VCaP (cell line): Measurements from ENCODE around the gene NUAK1.

Experiments
- H3K27ac ChIP-seq: fragments of 450-650 bp; 2 replicates; pipeline ENCODE4 v1.5.1; 2017
- CTCF ChIP-seq: fragments of 450-650 bp; conservative IDR thresholded peaks from 2 replicates; pipeline ENCODE4 v1.5.1; 2017; ENCODE audit warnings: mild to moderate bottlenecking, moderate library complexity

Gene NUAK1

GRCh38 chr12:106178562-106178961 is 39.8 kb upstream of the NUAK1 start:
- TF ChIP-seq CTCF = no peak
- no peak overlapping the region for H3K27ac ChIP-seq

- H3K27ac ChIP-seq = no peak overlapping the region
- TF ChIP-seq CTCF = no peak
Measured at GRCh38 chr12:106176560-106176959, 37.8 kb upstream of the NUAK1 start.

GRCh38 chr12:106174876-106175275 is 36.1 kb upstream of the NUAK1 start:
- no peak for TF ChIP-seq CTCF
- H3K27ac ChIP-seq = no peak overlapping the region

GRCh38 chr12:106173442-106173841 is 34.7 kb upstream of the NUAK1 start:
- TF ChIP-seq CTCF = no peak
- no peak overlapping the region for H3K27ac ChIP-seq

GRCh38 chr12:106171117-106171750 is 32.5 kb upstream of the NUAK1 start:
- no peak overlapping the region for H3K27ac ChIP-seq
- no peak for TF ChIP-seq CTCF

- H3K27ac ChIP-seq = no peak overlapping the region
- TF ChIP-seq CTCF = no peak
Measured at GRCh38 chr12:106170285-106170684, 31.5 kb upstream of the NUAK1 start.

GRCh38 chr12:106163712-106164111 is 25.0 kb upstream of the NUAK1 start:
- no peak for TF ChIP-seq CTCF
- no peak overlapping the region for H3K27ac ChIP-seq
